PC-9 (cell line): Measurements from ENCODE around the gene CDC26.

Experiments
- EZH2 ChIP-seq: fragments of 200-600 bp; sonication (generic); IDR thresholded peaks from 2 replicates; pipeline ENCODE4 v1.8.0; 2017; ENCODE audit warnings: antibody characterized with exemption, low read depth
- TF ChIP-seq, protein P1 (sequence below): fragments of 200-600 bp; sonication (generic); conservative IDR thresholded peaks from 2 replicates; pipeline ENCODE4 v1.6.1; 2017; ENCODE audit warnings: mixed run types, antibody characterized with exemption, mild to moderate bottlenecking, moderate library complexity

DNA sequence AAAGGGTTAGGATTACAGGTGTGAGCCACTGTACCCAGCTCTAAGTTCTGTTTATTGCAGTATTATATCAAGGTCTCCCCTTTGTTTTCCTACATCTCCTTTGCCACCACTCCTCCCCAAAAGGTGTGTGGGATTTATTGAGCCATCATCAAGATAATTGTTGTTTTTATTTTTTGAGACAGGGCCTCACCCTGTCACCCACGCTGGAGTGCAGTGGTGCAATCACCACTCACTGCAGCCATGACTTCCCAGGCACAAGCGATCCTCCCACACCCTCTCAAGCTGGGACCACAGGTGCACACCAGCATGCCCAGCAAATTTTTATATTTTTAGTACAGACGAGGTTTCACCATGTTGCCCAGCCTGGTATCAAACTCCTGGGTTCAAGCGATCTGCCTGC is 29.5 kb downstream of the CDC26 start:
- TF ChIP-seq, protein P1, sequence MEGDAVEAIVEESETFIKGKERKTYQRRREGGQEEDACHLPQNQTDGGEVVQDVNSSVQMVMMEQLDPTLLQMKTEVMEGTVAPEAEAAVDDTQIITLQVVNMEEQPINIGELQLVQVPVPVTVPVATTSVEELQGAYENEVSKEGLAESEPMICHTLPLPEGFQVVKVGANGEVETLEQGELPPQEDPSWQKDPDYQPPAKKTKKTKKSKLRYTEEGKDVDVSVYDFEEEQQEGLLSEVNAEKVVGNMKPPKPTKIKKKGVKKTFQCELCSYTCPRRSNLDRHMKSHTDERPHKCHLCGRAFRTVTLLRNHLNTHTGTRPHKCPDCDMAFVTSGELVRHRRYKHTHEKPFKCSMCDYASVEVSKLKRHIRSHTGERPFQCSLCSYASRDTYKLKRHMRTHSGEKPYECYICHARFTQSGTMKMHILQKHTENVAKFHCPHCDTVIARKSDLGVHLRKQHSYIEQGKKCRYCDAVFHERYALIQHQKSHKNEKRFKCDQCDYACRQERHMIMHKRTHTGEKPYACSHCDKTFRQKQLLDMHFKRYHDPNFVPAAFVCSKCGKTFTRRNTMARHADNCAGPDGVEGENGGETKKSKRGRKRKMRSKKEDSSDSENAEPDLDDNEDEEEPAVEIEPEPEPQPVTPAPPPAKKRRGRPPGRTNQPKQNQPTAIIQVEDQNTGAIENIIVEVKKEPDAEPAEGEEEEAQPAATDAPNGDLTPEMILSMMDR, result no peak
- no peak for TF ChIP-seq EZH2
